A673 (cell line): ENCODE results near the gene PAX4. TPM values are rescaled to one million over a fixed set of nuclear protein-coding genes. Genes with fewer than 3 reads are reported as not detected.

Experiments
- BruUV-seq: library from RNA; stranded (reverse); fragments of 400-500 nt; replicated peaks from 2 replicates; lab custom pipeline; 2021; lab: Mats Ljungman, UMichigan
- CTCF ChIA-PET: fragments of 300-600 bp; sonication (Branson Sonifier 250); formaldehyde crosslinking; loops from one replicate; lab custom pipeline; 2022; ENCODE audit warnings: antibody characterized with exemption; lab: Charles Lee
- POLR2A ChIA-PET: fragments of 300-600 bp; sonication (Branson Sonifier 250); formaldehyde crosslinking; loops from one replicate; lab custom pipeline; 2022; ENCODE audit warnings: antibody characterized with exemption; ENCODE audit not compliant: low non-redundant PET; lab: Charles Lee
- DNase-seq: peaks from one replicate; pipeline ENCODE4 v3.0.0-alpha.2; 2015; ENCODE audit warnings: low spot score
- H3K27ac ChIP-seq: fragments of 200-600 bp; sonication (generic); 2 replicates; pipeline ENCODE4 v1.5.1; 2016; ENCODE audit warnings: mixed run types, low read depth, mild to moderate bottlenecking, mixed read lengths, antibody characterized with exemption, low read length; ENCODE audit not compliant: poor library complexity, severe bottlenecking
- H3K27me3 ChIP-seq: fragments of 200-600 bp; sonication (generic); replicated peaks from 2 replicates; pipeline ENCODE4 v1.6.1; 2017; ENCODE audit warnings: mixed run types, low read depth, mild to moderate bottlenecking, mixed read lengths, antibody characterized with exemption, low read length; ENCODE audit not compliant: insufficient read depth, poor library complexity
- H3K36me3 ChIP-seq: fragments of 200-600 bp; sonication (generic); 2 replicates; pipeline ENCODE4 v1.6.1; 2016; ENCODE audit warnings: mixed run types, mild to moderate bottlenecking, mixed read lengths, antibody characterized with exemption, low read length; ENCODE audit not compliant: insufficient read depth, poor library complexity, severe bottlenecking
- H3K4me1 ChIP-seq: fragments of 200-600 bp; sonication (generic); 2 replicates; pipeline ENCODE4 v1.6.1; 2017; ENCODE audit warnings: mixed run types, mild to moderate bottlenecking, mixed read lengths, antibody characterized with exemption, low read length; ENCODE audit not compliant: insufficient read depth, poor library complexity, severe bottlenecking
- H3K4me3 ChIP-seq: fragments of 200-600 bp; sonication (generic); 2 replicates; pipeline ENCODE4 v1.5.1; 2016; ENCODE audit warnings: low read depth, mixed run types, mild to moderate bottlenecking, mixed read lengths, low read length; ENCODE audit not compliant: poor library complexity, severe bottlenecking
- H3K9me3 ChIP-seq: fragments of 200-600 bp; sonication (generic); 2 replicates; pipeline ENCODE4 v1.6.1; 2016; ENCODE audit warnings: mixed run types, low read depth, mild to moderate bottlenecking, mixed read lengths, antibody characterized with exemption, low read length; ENCODE audit not compliant: poor library complexity, severe bottlenecking
- EZH2 ChIP-seq: fragments of 200-600 bp; sonication (generic); IDR thresholded peaks from 2 replicates; pipeline ENCODE4 v1.6.1; 2017; ENCODE audit warnings: borderline replicate concordance, low read depth, mild to moderate bottlenecking, mixed read lengths, antibody characterized with exemption, low read length; ENCODE audit not compliant: poor library complexity, severe bottlenecking
- intact Hi-C: fragments of 100-400 bp; cut with micrococcal nuclease; formaldehyde crosslinking; loops from one replicate; pipeline ENCODE4 v1.10.0; 2022; ENCODE audit not compliant: unreplicated experiment
- total RNA-seq: library from RNA; stranded (reverse); gene quantifications from 2 replicates; pipeline ENCODE4 v1.2.3, GENCODE V29; 2021
- TF ChIP-seq, protein P1 (sequence below): fragments of 300-800, 200-600 bp; sonication (generic); conservative IDR thresholded peaks from 2 replicates; pipeline ENCODE4 v1.5.1; 2017; ENCODE audit warnings: low read depth, mild to moderate bottlenecking, antibody characterized with exemption, low read length, moderate library complexity, mixed read lengths

The PAX4 gene
- total RNA-seq, 1 experiment from 2014 or later = not detected

- no peak for DNase-seq
- intact Hi-C loops = loop anchor here (5.0 kb wide), 2 partner anchors 239 to 621 kb away; no protein-coding TSS in a partner anchor
- no peaks in the 10 kb centered on the region for H3K27me3 ChIP-seq
- H3K36me3 ChIP-seq = peaks cover 22% of the 10 kb centered on the region
- no peak overlapping the region for H3K4me3 ChIP-seq
- ChIA-PET POLR2A (no interaction called here), CTCF (no interaction called here)
- no TSS peak for BruUV-seq
- peaks cover 17% of the 10 kb centered on the region for H3K4me1 ChIP-seq
- TF ChIP-seq, protein P1, sequence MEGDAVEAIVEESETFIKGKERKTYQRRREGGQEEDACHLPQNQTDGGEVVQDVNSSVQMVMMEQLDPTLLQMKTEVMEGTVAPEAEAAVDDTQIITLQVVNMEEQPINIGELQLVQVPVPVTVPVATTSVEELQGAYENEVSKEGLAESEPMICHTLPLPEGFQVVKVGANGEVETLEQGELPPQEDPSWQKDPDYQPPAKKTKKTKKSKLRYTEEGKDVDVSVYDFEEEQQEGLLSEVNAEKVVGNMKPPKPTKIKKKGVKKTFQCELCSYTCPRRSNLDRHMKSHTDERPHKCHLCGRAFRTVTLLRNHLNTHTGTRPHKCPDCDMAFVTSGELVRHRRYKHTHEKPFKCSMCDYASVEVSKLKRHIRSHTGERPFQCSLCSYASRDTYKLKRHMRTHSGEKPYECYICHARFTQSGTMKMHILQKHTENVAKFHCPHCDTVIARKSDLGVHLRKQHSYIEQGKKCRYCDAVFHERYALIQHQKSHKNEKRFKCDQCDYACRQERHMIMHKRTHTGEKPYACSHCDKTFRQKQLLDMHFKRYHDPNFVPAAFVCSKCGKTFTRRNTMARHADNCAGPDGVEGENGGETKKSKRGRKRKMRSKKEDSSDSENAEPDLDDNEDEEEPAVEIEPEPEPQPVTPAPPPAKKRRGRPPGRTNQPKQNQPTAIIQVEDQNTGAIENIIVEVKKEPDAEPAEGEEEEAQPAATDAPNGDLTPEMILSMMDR = no peak
- no peak for TF ChIP-seq EZH2
- H3K9me3 ChIP-seq = no peaks in the 10 kb centered on the region
- no peak overlapping the region for H3K27ac ChIP-seq
Observed at GRCh38 chr7:127586346-127586745, 31.6 kb downstream of the PAX4 start.

DNA sequence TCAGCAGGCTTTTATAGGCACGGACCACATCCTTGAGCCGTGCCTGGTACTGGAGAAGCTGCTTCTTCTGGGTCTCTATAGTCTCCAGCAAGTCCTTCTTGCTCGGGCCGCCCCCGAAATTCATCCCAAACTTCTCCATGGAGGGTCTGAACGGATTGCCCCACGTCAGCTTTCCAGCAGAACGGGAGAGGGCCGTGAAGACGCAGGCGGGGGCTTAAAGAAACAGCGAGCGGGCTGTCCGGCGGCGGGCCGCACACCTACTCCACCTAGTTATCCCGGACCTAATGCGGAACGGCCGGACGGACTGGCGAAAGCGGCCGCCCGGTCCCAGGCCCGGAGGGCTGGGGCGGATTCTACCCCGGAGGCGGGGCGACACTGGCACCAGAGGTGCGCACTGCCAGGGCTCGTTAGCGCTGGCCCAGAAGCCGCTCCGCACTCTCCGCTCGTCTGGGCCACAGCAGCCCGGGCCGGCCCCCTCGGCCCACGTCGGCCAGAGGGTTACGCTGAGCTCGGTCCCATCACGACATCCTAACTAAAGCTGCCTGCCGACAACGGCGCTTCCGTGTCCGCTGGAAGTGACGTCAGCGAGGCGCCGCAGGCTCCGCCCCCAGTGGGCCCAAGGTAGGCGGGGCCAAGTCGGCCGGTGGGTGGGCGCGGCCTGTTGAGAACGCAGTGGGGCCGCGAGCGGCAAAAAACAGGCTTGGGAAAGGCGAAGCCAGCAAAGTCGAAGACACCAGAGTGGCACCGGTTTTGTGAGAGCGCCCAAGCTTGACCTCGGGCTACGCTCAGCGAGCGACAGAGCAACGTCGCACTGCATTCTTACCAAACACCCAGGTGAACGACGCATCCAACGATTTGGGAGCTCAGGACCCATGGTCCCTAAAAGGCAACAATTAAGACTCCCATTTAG is 32.6 kb downstream of the PAX4 start, which contains the start of gene GCC1:
TSS of gene GCC1 (minus strand) at position 553 of the 910 bp plus-strand sequence. CDS start at position 139, 414 bp downstream.
- peak within 1 kb of the TSS; percentile 90 for H3K4me3 ChIP-seq
- BruUV-seq = TSS peak; percentile 47
- intact Hi-C loops = loop anchor here (5.0 kb wide), 2 partner anchors 238 to 622 kb away; no protein-coding TSS in a partner anchor
- ChIA-PET CTCF (interaction anchor here (0.5 kb wide), 1 partner anchor 89 kb away, joined by 5 read pairs; no protein-coding TSS in a partner anchor), POLR2A (interaction anchor here (0.6 kb wide), 1 partner anchor 236 kb away, joined by 3 read pairs; no protein-coding TSS in a partner anchor)
- peaks cover 17% of the 10 kb centered on the region for H3K4me1 ChIP-seq
- H3K27ac ChIP-seq = peak within 1 kb of the TSS; percentile 74
- no peaks in the 10 kb centered on the region for H3K27me3 ChIP-seq
- TF ChIP-seq, protein P1 = no peak
- TF ChIP-seq EZH2 = no peak
- peak; percentile 91 for DNase-seq
- peaks cover 12% of the 10 kb centered on the region for H3K36me3 ChIP-seq
- no peaks in the 10 kb centered on the region for H3K9me3 ChIP-seq

GRCh38 chr7:127584648-127585043 is 33.3 kb downstream of the PAX4 start:
- DNase-seq = no peak
- Histone ChIP-seq H3K27ac (peak overlapping the region; percentile 74), H3K4me3 (peak overlapping the region; percentile 90), H3K9me3 (no peaks in the 10 kb centered on the region), H3K36me3 (peaks cover 10% of the 10 kb centered on the region), H3K4me1 (peaks cover 16% of the 10 kb centered on the region), H3K27me3 (no peaks in the 10 kb centered on the region)
- ChIA-PET POLR2A (no interaction called here), CTCF (no interaction called here)
- TF ChIP-seq EZH2 = no peak
- TF ChIP-seq, protein P1 = no peak
- intact Hi-C loops = loop anchor here (5.0 kb wide), 2 partner anchors 237 to 623 kb away; no protein-coding TSS in a partner anchor
- BruUV-seq = no TSS peak
